ENCODE data around the gene POLDIP2.
"Not testable (repeated sequence)": the region's sequence is repeated elsewhere in the genome, so short reads cannot be mapped to it uniquely, and the experiment has no call there.

The POLDIP2 gene

GRCh38 chr17:28365487-28365886, 8.2 kb upstream of the POLDIP2 start:
- no peak for FAIRE-seq
- DNase-seq (ENCODE audit: low spot score): no peak

GRCh38 chr17:28364665-28365363, 7.5 kb upstream of the POLDIP2 start, which contains the start of gene SEBOX:
SEBOX (minus strand) TSS chr17:28365199; CDS start chr17:28365151, 48 bp downstream.
- no peak for FAIRE-seq

GRCh38 chr17:28363776-28364650, 6.7 kb upstream of the POLDIP2 start:
- DNase-seq (ENCODE audit: low spot score): no peak
- FAIRE-seq: no peak

More at GRCh38 chr17:28364665-28365363, 7.5 kb upstream of the POLDIP2 start, which contains the start of gene SEBOX:
- no peak for DNase-seq (ENCODE audit: low spot score)

- FAIRE-seq: no peak
Measured at GRCh38 chr17:28363186-28363585, 5.9 kb upstream of the POLDIP2 start.

GRCh38 chr17:28357901-28358197, 522 bp upstream of the POLDIP2 start:
- DNase-seq (ENCODE audit: low spot score): no peak
- FAIRE-seq: no peak

More at GRCh38 chr17:28363186-28363585, 5.9 kb upstream of the POLDIP2 start:
- no peak for DNase-seq (ENCODE audit: low spot score)

- no peak for DNase-seq (ENCODE audit: low spot score)
- no peak for FAIRE-seq
Measured at GRCh38 chr17:28350271-28350670, 7.1 kb downstream of the POLDIP2 start.

GRCh38 chr17:28348979-28349378, 8.3 kb downstream of the POLDIP2 start:
- FAIRE-seq: no peak
- DNase-seq (ENCODE audit: low spot score): no peak

- FAIRE-seq: peak; percentile 93
- peak; percentile 92 for DNase-seq (ENCODE audit: low spot score)
Measured at GRCh38 chr17:28347261-28347891, 10.0 kb downstream of the POLDIP2 start.

- FAIRE-seq: no peak
Measured at GRCh38 chr17:28346746-28347246, 10.5 kb downstream of the POLDIP2 start.

GRCh38 chr17:28346199-28346580, 11.1 kb downstream of the POLDIP2 start:
- DNase-seq (ENCODE audit: low spot score) (no peak), FAIRE-seq (no peak)

More at GRCh38 chr17:28346746-28347246, 10.5 kb downstream of the POLDIP2 start:
- DNase-seq (ENCODE audit: low spot score): no peak

GRCh38 chr17:28345419-28346198, 11.7 kb downstream of the POLDIP2 start:
- FAIRE-seq: no peak
- peak; percentile 9 for DNase-seq (ENCODE audit: low spot score)

- FAIRE-seq (no peak), DNase-seq (ENCODE audit: low spot score) (no peak)
Measured at GRCh38 chr17:28344435-28344901, 12.9 kb downstream of the POLDIP2 start.

- no peak for FAIRE-seq
Measured at GRCh38 chr17:28344011-28344410, 13.3 kb downstream of the POLDIP2 start.

GRCh38 chr17:28343491-28343932, 13.8 kb downstream of the POLDIP2 start:
- DNase-seq (ENCODE audit: low spot score) (no peak), FAIRE-seq (no peak)

More at GRCh38 chr17:28344011-28344410, 13.3 kb downstream of the POLDIP2 start:
- no peak for DNase-seq (ENCODE audit: low spot score)

- FAIRE-seq (no peak), DNase-seq (ENCODE audit: low spot score) (no peak)
Measured at GRCh38 chr17:28342313-28342712, 15.0 kb downstream of the POLDIP2 start.

GRCh38 chr17:28341516-28341915, 15.8 kb downstream of the POLDIP2 start:
- DNase-seq (ENCODE audit: low spot score) (no peak), FAIRE-seq (no peak)

GRCh38 chr17:28340374-28340773, 17.0 kb downstream of the POLDIP2 start:
- no peak for FAIRE-seq
- DNase-seq (ENCODE audit: low spot score): no peak

GRCh38 chr17:28339431-28339830, 17.9 kb downstream of the POLDIP2 start:
- no peak for FAIRE-seq
- DNase-seq (ENCODE audit: low spot score): no peak

GRCh38 chr17:28338769-28339212, 18.5 kb downstream of the POLDIP2 start:
- DNase-seq (ENCODE audit: low spot score); FAIRE-seq: not testable (repeated sequence)

GRCh38 chr17:28338056-28338768, 19.1 kb downstream of the POLDIP2 start:
- DNase-seq (ENCODE audit: low spot score) (peak; percentile 54), FAIRE-seq (no peak)
